ENCODE data around the gene PIEZO2.

- no peak for TF ChIP-seq CTCF (IDR thresholded peaks at IDR 0.05)
- TF ChIP-seq POLR2A (IDR thresholded peaks at IDR 0.05; ENCODE audit: low read depth): no peak
- TF ChIP-seq EP300 (IDR thresholded peaks at IDR 0.05): no peak
- TF ChIP-seq POLR2AphosphoS5 (IDR thresholded peaks at IDR 0.05): no peak
These were observed 59.2 kb downstream of the PIEZO2 start for GRCh38 chr18:11089931-11090715.
